ENCODE results near the gene DOCK2. TPM values are rescaled to one million over a fixed set of nuclear protein-coding genes. Genes with fewer than 3 reads are reported as not detected.

The DOCK2 gene
- total RNA-seq, result 10 to 100 TPM; 32.1 to 40.3 TPM

DNA sequence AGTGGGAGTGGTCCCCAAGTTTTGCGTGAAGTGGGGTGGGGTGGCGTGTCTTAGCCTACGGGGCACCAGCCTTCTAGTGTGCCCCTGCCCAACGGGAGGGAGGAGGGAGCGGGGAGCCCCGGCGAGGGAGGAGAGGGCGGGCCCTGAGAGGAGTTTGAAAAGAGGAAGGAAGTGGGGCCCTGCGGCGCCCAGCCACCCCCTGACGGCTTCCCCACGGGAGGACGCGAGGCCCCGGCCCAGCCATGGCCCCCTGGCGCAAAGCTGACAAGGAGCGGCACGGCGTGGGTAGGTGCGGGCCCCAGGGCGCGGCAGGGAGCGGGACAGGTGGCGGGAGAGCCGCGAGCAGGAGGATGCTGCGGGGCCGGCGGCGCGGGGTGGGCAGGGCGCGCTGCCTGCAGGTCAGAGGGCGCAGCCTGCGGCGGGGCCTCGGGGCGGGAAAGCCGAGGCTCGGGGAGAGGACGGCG, at the start of gene DOCK2:
Gene DOCK2 (plus strand): TSS at position 191 of the 464 bp plus-strand sequence. CDS start 52 bp downstream, at position 243.
- DNase-seq (ENCODE audit: low spot score) (no peak), ATAC-seq (ENCODE audit: insufficient number of reproducible peaks, low FRiP score, low read depth) (no peak)
- H3K27ac ChIP-seq, result peak within 1 kb of the TSS in 1 of 2 donors; percentile 34
- H3K4me1 ChIP-seq (ENCODE audit: control insufficient read depth in 1 of 2, low read depth in 2 of 2), result no peaks in the 10 kb centered on the region
- H3K4me3 ChIP-seq, result peak within 1 kb of the TSS; percentile 69
- H3K9me3 ChIP-seq, result no peaks in the 10 kb centered on the region
- TF ChIP-seq, protein P1, sequence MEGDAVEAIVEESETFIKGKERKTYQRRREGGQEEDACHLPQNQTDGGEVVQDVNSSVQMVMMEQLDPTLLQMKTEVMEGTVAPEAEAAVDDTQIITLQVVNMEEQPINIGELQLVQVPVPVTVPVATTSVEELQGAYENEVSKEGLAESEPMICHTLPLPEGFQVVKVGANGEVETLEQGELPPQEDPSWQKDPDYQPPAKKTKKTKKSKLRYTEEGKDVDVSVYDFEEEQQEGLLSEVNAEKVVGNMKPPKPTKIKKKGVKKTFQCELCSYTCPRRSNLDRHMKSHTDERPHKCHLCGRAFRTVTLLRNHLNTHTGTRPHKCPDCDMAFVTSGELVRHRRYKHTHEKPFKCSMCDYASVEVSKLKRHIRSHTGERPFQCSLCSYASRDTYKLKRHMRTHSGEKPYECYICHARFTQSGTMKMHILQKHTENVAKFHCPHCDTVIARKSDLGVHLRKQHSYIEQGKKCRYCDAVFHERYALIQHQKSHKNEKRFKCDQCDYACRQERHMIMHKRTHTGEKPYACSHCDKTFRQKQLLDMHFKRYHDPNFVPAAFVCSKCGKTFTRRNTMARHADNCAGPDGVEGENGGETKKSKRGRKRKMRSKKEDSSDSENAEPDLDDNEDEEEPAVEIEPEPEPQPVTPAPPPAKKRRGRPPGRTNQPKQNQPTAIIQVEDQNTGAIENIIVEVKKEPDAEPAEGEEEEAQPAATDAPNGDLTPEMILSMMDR (IDR thresholded peaks at IDR 0.05), result no peak
- H3K27me3 ChIP-seq (replicated peaks; ENCODE audit: insufficient read depth), result no peaks in the 10 kb centered on the region
- no peaks in the 10 kb centered on the region for H3K36me3 ChIP-seq

DNA sequence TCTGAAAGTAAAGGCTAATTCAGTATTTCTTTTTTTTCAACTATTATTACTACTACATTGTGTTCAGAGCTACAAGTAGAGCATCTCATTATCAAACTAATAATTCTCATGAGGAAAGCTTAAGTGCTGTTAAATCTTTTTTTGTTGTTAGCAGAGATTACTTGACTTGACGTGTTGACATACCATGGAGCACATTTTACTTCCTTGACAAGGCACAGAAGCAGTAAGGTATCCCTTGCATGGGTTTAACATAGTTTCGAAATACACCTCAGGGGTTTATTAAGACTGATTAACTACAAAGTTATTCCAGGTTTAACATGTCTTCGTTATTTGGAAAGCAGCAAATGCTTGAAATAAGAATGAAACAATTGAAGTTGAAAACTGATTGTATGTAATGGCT, 46.5 kb upstream of the DOCK2 start:
- no peaks in the 10 kb centered on the region for H3K9me3 ChIP-seq
- no peak overlapping the region for H3K27ac ChIP-seq
- H3K4me1 ChIP-seq (ENCODE audit: control insufficient read depth in 1 of 2, low read depth in 2 of 2), result no peaks in the 10 kb centered on the region
- no peak overlapping the region for H3K4me3 ChIP-seq
- peaks cover 17% of the 10 kb centered on the region for H3K36me3 ChIP-seq
- TF ChIP-seq, protein P1 (IDR thresholded peaks at IDR 0.05), result no peak
- DNase-seq (ENCODE audit: low spot score) (no peak), ATAC-seq (ENCODE audit: insufficient number of reproducible peaks, low FRiP score, low read depth) (no peak)
- H3K27me3 ChIP-seq (replicated peaks; ENCODE audit: insufficient read depth), result no peaks in the 10 kb centered on the region

DNA sequence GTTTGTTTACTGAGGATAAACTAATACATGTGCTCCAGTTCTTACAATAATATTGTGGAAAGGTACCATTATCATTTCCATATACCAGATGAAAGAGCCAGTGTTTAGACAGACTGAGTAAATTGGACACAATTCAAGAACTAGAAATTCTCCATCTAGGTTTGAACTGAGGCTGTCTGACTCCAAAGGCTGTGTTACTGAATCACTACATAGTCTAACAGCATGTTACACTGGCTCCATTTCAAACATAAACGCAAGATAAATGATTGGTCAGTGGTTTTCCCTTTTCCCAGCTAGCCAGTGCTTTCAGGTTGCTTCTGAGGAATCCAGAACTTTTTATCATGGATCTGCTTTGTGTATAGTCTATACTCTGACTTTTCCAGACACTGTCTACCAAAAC, 45.4 kb upstream of the DOCK2 start:
- Histone ChIP-seq H3K4me3 (no peak overlapping the region), H3K27ac (no peak overlapping the region), H3K4me1 (ENCODE audit: control insufficient read depth in 1 of 2, low read depth in 2 of 2) (no peaks in the 10 kb centered on the region), H3K27me3 (replicated peaks; ENCODE audit: insufficient read depth) (no peaks in the 10 kb centered on the region), H3K9me3 (no peaks in the 10 kb centered on the region), H3K36me3 (peaks cover 17% of the 10 kb centered on the region)
- no peak for ATAC-seq (ENCODE audit: insufficient number of reproducible peaks, low FRiP score, low read depth)
- TF ChIP-seq, protein P1 (IDR thresholded peaks at IDR 0.05), result no peak
- no peak for DNase-seq (ENCODE audit: low spot score)

DNA sequence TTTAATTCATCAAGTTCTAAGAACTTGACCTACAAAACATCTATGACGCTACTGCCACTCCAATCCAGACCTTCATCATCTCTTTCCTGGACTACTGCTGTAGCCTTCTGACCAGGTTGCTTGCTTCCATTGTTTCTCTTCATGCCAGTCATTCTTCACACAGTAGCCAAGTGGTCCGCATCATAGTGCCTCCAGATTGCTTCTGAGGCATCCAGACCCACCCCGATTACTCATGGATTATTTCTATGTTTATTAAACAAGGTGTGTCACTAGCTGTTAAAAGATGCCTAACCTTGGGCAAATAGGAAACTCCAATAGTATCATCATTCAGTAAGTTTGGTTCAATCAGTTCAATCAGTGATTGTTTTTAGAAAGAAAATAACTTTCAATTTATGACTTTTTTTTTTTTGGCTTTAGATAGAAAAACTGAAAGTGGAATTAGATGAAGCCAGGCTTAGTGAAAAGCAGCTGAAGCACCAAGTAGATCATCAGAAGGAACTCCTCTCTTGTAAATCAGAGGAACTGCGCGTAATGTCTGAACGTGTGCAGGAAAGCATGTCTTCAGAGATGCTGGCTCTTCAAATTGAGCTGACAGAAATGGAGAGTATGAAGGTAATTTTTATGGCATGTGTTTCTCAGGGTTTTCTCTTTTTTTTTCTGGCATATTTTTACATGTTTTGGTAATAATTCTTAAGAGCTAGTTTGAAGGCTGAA, 44.0 kb upstream of the DOCK2 start:
- Histone ChIP-seq H3K4me1 (ENCODE audit: control insufficient read depth in 1 of 2, low read depth in 2 of 2) (no peaks in the 10 kb centered on the region), H3K27ac (no peak overlapping the region), H3K9me3 (no peaks in the 10 kb centered on the region), H3K27me3 (replicated peaks; ENCODE audit: insufficient read depth) (no peaks in the 10 kb centered on the region), H3K36me3 (peaks cover 19% of the 10 kb centered on the region), H3K4me3 (no peak overlapping the region)
- no peak for ATAC-seq (ENCODE audit: insufficient number of reproducible peaks, low FRiP score, low read depth)
- no peak for DNase-seq (ENCODE audit: low spot score)
- TF ChIP-seq, protein P1 (IDR thresholded peaks at IDR 0.05), result no peak

DNA sequence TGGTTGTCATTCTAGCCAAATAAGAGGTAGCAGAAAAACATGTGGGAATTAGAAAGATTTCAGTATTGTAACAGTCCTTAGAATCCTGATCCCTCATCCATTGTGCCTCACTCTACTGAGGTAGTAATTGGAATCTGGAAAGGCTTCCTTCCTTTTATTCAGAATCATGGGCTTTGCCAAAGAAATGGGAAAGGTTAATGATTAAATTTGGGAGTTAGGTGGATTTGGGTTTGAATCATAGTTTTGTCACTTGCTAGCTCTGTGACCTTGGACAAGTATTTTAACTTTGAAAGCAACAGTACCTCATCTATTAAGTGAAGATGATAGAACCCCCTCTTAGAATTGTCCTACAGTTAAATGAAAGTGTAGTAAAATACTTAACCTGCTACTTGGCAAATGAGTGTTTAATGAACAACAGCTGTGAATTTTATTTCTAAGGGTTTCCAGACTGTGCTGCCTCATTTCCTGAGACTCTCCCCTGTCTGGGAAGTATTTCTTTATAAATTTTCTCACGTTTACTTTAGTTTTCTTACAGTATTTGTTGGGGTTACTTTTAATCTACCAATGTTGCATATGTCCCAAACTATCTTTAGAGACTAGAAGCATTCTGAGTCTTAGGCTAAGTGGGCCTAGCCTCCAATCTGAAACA, 41.8 kb upstream of the DOCK2 start:
- Histone ChIP-seq H3K27ac (no peak overlapping the region), H3K4me1 (ENCODE audit: control insufficient read depth in 1 of 2, low read depth in 2 of 2) (no peaks in the 10 kb centered on the region), H3K36me3 (peaks cover 23% of the 10 kb centered on the region), H3K4me3 (no peak overlapping the region), H3K9me3 (no peaks in the 10 kb centered on the region), H3K27me3 (replicated peaks; ENCODE audit: insufficient read depth) (no peaks in the 10 kb centered on the region)
- TF ChIP-seq, protein P1 (IDR thresholded peaks at IDR 0.05), result no peak
- ATAC-seq (ENCODE audit: insufficient number of reproducible peaks, low FRiP score, low read depth), result no peak
- no peak for DNase-seq (ENCODE audit: low spot score)
